MM.1S (cell line): ENCODE measurements around the gene TEX36.
"Not testable (repeated sequence)": the region's sequence is repeated elsewhere in the genome, so short reads cannot be mapped to it uniquely, and the experiment has no call there.

ENCODE experiments used
- DNase-seq: peaks from one replicate; pipeline ENCODE4 v3.0.0-alpha.2; 2015
- H2AFZ ChIP-seq: fragments of 300-600 bp; sonication (generic); 2 replicates; pipeline ENCODE4 v1.6.0; 2016; ENCODE audit warnings: antibody characterized with exemption, low read length
- H3F3A ChIP-seq: fragments of 300-600 bp; sonication (generic); 2 replicates; pipeline ENCODE4 v1.6.1; 2016; ENCODE audit warnings: mild to moderate bottlenecking, antibody characterized with exemption, low read length, moderate library complexity, mixed read lengths; ENCODE audit not compliant: insufficient read depth
- H3K27ac ChIP-seq: fragments of 300-600 bp; sonication (generic); 2 replicates; pipeline ENCODE4 v1.5.1; 2016; ENCODE audit warnings: mild to moderate bottlenecking, low read length
- H3K27me3 ChIP-seq: fragments of 300-600 bp; sonication (generic); replicated peaks from 2 replicates; pipeline ENCODE4 v1.6.0; 2016; ENCODE audit warnings: low read length; ENCODE audit not compliant: insufficient read depth
- H3K36me3 ChIP-seq: fragments of 300-600 bp; sonication (generic); replicated peaks from 2 replicates; pipeline ENCODE4 v1.6.1; 2016; ENCODE audit warnings: mild to moderate bottlenecking, low read length, mixed read lengths; ENCODE audit not compliant: insufficient read depth
- H3K4me1 ChIP-seq: fragments of 300-600 bp; sonication (generic); 2 replicates; pipeline ENCODE4 v1.6.1; 2016; ENCODE audit warnings: low read length, mixed read lengths
- H3K4me2 ChIP-seq: fragments of 300-600 bp; sonication (generic); 2 replicates; pipeline ENCODE4 v1.6.0; 2016; ENCODE audit warnings: low read depth, low read length
- H3K4me3 ChIP-seq: fragments of 300-600 bp; sonication (generic); 2 replicates; pipeline ENCODE4 v1.5.1; 2016; ENCODE audit warnings: low read length, mixed read lengths
- H3K79me2 ChIP-seq: fragments of 300-600 bp; sonication (generic); 2 replicates; pipeline ENCODE4 v1.6.1; 2016; ENCODE audit warnings: mixed run types, low read length, mixed read lengths
- H3K9ac ChIP-seq: fragments of 300-600 bp; sonication (generic); 2 replicates; pipeline ENCODE4 v1.6.1; 2016; ENCODE audit warnings: low read length, mixed read lengths
- H3K9me2 ChIP-seq: fragments of 300-600 bp; sonication (generic); replicated peaks from 2 replicates; pipeline ENCODE4 v1.6.1; 2016; ENCODE audit warnings: mild to moderate bottlenecking, low read length, mixed read lengths; ENCODE audit not compliant: insufficient read depth
- H3K9me3 ChIP-seq: fragments of 300-600 bp; sonication (generic); replicated peaks from 2 replicates; pipeline ENCODE4 v1.6.1; 2016; ENCODE audit warnings: mild to moderate bottlenecking, low read length, mixed read lengths; ENCODE audit not compliant: insufficient read depth
- H4K20me1 ChIP-seq: fragments of 300-600 bp; sonication (generic); 2 replicates; pipeline ENCODE4 v1.6.1; 2016; ENCODE audit warnings: mild to moderate bottlenecking, low read length, moderate library complexity, mixed read lengths; ENCODE audit not compliant: insufficient read depth
- EZH2 ChIP-seq: fragments of 300-600 bp; sonication (generic); optimal IDR thresholded peaks from 2 replicates; pipeline ENCODE3; 2017; ENCODE audit warnings: low read depth, mild to moderate bottlenecking, antibody characterized with exemption, low read length, mixed read lengths
- EZH2phosphoT487 ChIP-seq: fragments of 300-600 bp; sonication (generic); IDR thresholded peaks from 2 replicates; pipeline ENCODE4 v1.6.1; 2018; ENCODE audit warnings: antibody characterized with exemption, low read length
- TF ChIP-seq, protein P1 (sequence below): fragments of 300-600 bp; sonication (generic); IDR thresholded peaks from 2 replicates; pipeline ENCODE4 v1.5.1; 2016; ENCODE audit warnings: antibody characterized with exemption, low read length, mixed read lengths

The TEX36 gene

DNA sequence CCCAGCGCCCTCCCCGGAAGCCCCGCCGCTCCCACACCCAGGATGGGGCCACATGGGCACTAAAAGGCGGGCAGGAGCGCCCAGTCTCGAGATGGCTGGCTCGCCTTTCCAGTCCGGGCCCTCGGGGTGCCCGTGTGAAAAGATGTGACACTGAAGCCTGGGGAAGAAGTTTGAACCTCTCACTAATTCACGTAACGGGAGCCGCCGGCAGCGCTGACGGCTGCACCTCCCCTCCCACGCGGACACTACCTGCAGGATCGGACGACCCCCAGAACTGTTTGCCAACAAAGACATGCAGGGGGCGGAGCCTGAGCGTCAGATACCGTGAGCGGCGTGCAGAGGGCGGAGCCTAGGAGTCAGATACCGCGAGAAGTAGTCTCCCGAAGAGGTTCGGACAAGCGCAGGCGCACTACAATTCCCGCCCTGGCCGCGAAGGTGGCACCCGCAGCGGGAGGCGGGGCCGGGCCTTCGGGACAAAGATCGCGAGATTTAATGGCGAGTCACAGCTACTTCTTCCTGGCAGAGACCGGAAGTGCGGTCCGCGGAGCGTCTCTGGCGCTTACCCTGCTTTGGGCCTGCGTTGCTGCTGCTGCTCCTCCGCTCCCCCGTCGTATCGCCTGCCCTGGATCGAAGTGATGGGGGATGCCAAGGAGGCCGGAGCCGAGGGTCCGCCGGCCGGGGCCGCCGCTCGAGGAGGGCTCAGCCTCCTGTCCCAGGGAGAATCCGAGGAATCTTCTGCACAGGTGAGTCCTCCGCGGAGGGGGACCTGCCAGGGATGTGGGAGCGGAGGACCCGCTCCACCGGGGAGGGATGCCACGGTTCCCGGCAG, 36.4 kb upstream of the TEX36 start, which contains the start of gene EDRF1:
Gene EDRF1, plus strand, starts transcription at position 537 of the 829 bp plus-strand sequence. Its CDS starts 99 bp downstream, at position 636.
- peak within 1 kb of the TSS; percentile 75; the same call in 1 of the 2 replicates for H3K27ac ChIP-seq
- H3K9me2 ChIP-seq, result no peaks in the 10 kb centered on the region
- peak within 1 kb of the TSS; percentile 90 for H2AFZ ChIP-seq
- H3K4me2 ChIP-seq, result peak within 1 kb of the TSS; percentile 83
- H3K4me3 ChIP-seq, result peak within 1 kb of the TSS; percentile 97
- peaks cover 17% of the 10 kb centered on the region for H3F3A ChIP-seq
- TF ChIP-seq, protein P1, sequence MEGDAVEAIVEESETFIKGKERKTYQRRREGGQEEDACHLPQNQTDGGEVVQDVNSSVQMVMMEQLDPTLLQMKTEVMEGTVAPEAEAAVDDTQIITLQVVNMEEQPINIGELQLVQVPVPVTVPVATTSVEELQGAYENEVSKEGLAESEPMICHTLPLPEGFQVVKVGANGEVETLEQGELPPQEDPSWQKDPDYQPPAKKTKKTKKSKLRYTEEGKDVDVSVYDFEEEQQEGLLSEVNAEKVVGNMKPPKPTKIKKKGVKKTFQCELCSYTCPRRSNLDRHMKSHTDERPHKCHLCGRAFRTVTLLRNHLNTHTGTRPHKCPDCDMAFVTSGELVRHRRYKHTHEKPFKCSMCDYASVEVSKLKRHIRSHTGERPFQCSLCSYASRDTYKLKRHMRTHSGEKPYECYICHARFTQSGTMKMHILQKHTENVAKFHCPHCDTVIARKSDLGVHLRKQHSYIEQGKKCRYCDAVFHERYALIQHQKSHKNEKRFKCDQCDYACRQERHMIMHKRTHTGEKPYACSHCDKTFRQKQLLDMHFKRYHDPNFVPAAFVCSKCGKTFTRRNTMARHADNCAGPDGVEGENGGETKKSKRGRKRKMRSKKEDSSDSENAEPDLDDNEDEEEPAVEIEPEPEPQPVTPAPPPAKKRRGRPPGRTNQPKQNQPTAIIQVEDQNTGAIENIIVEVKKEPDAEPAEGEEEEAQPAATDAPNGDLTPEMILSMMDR, result no peak
- TF ChIP-seq EZH2 (no peak), EZH2phosphoT487 (no peak)
- DNase-seq, result peak; percentile 99
- no peaks in the 10 kb centered on the region for H3K9me3 ChIP-seq
- no peaks in the 10 kb centered on the region for H4K20me1 ChIP-seq
- no peaks in the 10 kb centered on the region for H3K27me3 ChIP-seq
- H3K4me1 ChIP-seq, result peaks cover 15% of the 10 kb centered on the region
- peak within 1 kb of the TSS; percentile 94 for H3K9ac ChIP-seq
- H3K79me2 ChIP-seq, result peaks cover 49% of the 10 kb centered on the region
- H3K36me3 ChIP-seq, result peaks cover 16% of the 10 kb centered on the region

- H3K36me3 ChIP-seq, H4K20me1 ChIP-seq, H3K4me1 ChIP-seq, H3F3A ChIP-seq, H3K9me2 ChIP-seq, H2AFZ ChIP-seq, H3K4me2 ChIP-seq, H3K9ac ChIP-seq, H3K9me3 ChIP-seq, DNase-seq, H3K79me2 ChIP-seq, H3K27me3 ChIP-seq, H3K4me3 ChIP-seq, H3K27ac ChIP-seq: not testable (repeated sequence)
Measured at GRCh38 chr10:125714728-125715127, 31.8 kb upstream of the TEX36 start.

- Histone ChIP-seq H2AFZ (no peak overlapping the region), H3F3A (no peaks in the 10 kb centered on the region), H3K27me3 (no peaks in the 10 kb centered on the region), H3K36me3 (no peaks in the 10 kb centered on the region), H3K4me2 (no peak overlapping the region), H3K9me2 (no peaks in the 10 kb centered on the region), H3K9ac (no peak overlapping the region), H4K20me1 (no peaks in the 10 kb centered on the region), H3K9me3 (no peaks in the 10 kb centered on the region), H3K27ac (no peak overlapping the region), H3K4me1 (no peaks in the 10 kb centered on the region), H3K79me2 (no peaks in the 10 kb centered on the region), H3K4me3 (no peak overlapping the region)
- no peak for DNase-seq
- TF ChIP-seq EZH2 (no peak), EZH2phosphoT487 (no peak)
Measured at GRCh38 chr10:125711110-125711750, 28.3 kb upstream of the TEX36 start.

- no peak overlapping the region for H3K27ac ChIP-seq
- no peaks in the 10 kb centered on the region for H3K79me2 ChIP-seq
- H3K4me2 ChIP-seq, result no peak overlapping the region
- H3K9me3 ChIP-seq, result no peaks in the 10 kb centered on the region
- no peaks in the 10 kb centered on the region for H3K9me2 ChIP-seq
- no peaks in the 10 kb centered on the region for H4K20me1 ChIP-seq
- H3K9ac ChIP-seq, result no peak overlapping the region
- no peaks in the 10 kb centered on the region for H3F3A ChIP-seq
- H3K36me3 ChIP-seq, result no peaks in the 10 kb centered on the region
- H2AFZ ChIP-seq, result no peak overlapping the region
- no peak for DNase-seq
- no peaks in the 10 kb centered on the region for H3K4me1 ChIP-seq
- TF ChIP-seq EZH2phosphoT487 (no peak), EZH2 (no peak)
- TF ChIP-seq, protein P1, result no peak
- H3K27me3 ChIP-seq, result no peaks in the 10 kb centered on the region
- H3K4me3 ChIP-seq, result no peak overlapping the region
Measured at GRCh38 chr10:125709553-125710474, 26.9 kb upstream of the TEX36 start.
